Nephron (organoid): Measurements from ENCODE around the gene LMOD3.

Source experiments
- H3K27ac Mint-ChIP-seq, 3 experiments: 2 replicates each; pipeline ENCODE4 v1.8.0; 2020; ENCODE audit warnings: mixed read lengths in 3 of 3, mild to moderate bottlenecking in 2 of 3, moderate library complexity in 1 of 3
- H3K27me3 Mint-ChIP-seq: 2 replicates; pipeline ENCODE4 v1.8.0; 2021; ENCODE audit warnings: low read depth, mild to moderate bottlenecking, moderate library complexity, mixed read lengths
- H3K36me3 Mint-ChIP-seq: 2 replicates; pipeline ENCODE4 v1.8.0; 2020; ENCODE audit warnings: low read depth, mixed read lengths
- H3K4me1 Mint-ChIP-seq: 2 replicates; pipeline ENCODE4 v1.8.0; 2020; ENCODE audit warnings: mixed read lengths
- H3K4me3 Mint-ChIP-seq, 3 experiments: 2 replicates each; pipeline ENCODE4 v1.8.0; 2020; ENCODE audit warnings: mild to moderate bottlenecking in 3 of 3, mixed read lengths in 3 of 3, moderate library complexity in 2 of 3
- H3K9me3 Mint-ChIP-seq: 2 replicates; pipeline ENCODE4 v1.8.0; 2020; ENCODE audit warnings: mixed read lengths
- CTCF ChIP-seq, 3 experiments: fragments of 200-600 bp; sonication (generic); IDR thresholded peaks; one replicate each; pipeline ENCODE4 v1.5.0; 2021; ENCODE audit warnings: antibody characterized with exemption in 3 of 3; ENCODE audit not compliant: unreplicated experiment in 3 of 3

The LMOD3 gene

GRCh38 chr3:69116897-69117296 is 5.5 kb downstream of the LMOD3 start:
- H3K27me3 Mint-ChIP-seq: no peaks in the 10 kb centered on the region
- H3K9me3 Mint-ChIP-seq: no peaks in the 10 kb centered on the region
- peaks cover 45% of the 10 kb centered on the region for H3K4me1 Mint-ChIP-seq
- H3K27ac Mint-ChIP-seq: peak overlapping the region in 2 of 3 experiments; percentile 19 to 53
- TF ChIP-seq CTCF (IDR thresholded peaks at IDR 0.05; ENCODE audit: unreplicated experiment in 3 of 3): no peak
- peak overlapping the region in 1 of 3 experiments; percentile 62 for H3K4me3 Mint-ChIP-seq
- no peaks in the 10 kb centered on the region for H3K36me3 Mint-ChIP-seq

- Mint-ChIP-seq H3K36me3 (no peaks in the 10 kb centered on the region), H3K27ac (peak overlapping the region in 1 of 3 experiments; percentile 70), H3K4me3 (peak overlapping the region in 2 of 3 experiments; percentile 17 to 80), H3K27me3 (no peaks in the 10 kb centered on the region), H3K4me1 (peaks cover 41% of the 10 kb centered on the region), H3K9me3 (no peaks in the 10 kb centered on the region)
- no peak for TF ChIP-seq CTCF (IDR thresholded peaks at IDR 0.05; ENCODE audit: unreplicated experiment in 3 of 3)
Observed at GRCh38 chr3:69116162-69116561, 6.2 kb downstream of the LMOD3 start.

GRCh38 chr3:69115731-69116130 is 6.7 kb downstream of the LMOD3 start:
- peak overlapping the region; percentile 43 to 70 (median 48) for H3K27ac Mint-ChIP-seq
- TF ChIP-seq CTCF (IDR thresholded peaks at IDR 0.05; ENCODE audit: unreplicated experiment in 3 of 3): no peak
- peak overlapping the region in 2 of 3 experiments; percentile 36 to 80 for H3K4me3 Mint-ChIP-seq
- no peaks in the 10 kb centered on the region for H3K27me3 Mint-ChIP-seq
- no peaks in the 10 kb centered on the region for H3K9me3 Mint-ChIP-seq
- H3K36me3 Mint-ChIP-seq: no peaks in the 10 kb centered on the region
- peaks cover 45% of the 10 kb centered on the region for H3K4me1 Mint-ChIP-seq

GRCh38 chr3:69113536-69113935 is 8.9 kb downstream of the LMOD3 start:
- no peaks in the 10 kb centered on the region for H3K27me3 Mint-ChIP-seq
- TF ChIP-seq CTCF (IDR thresholded peaks at IDR 0.05; ENCODE audit: unreplicated experiment in 3 of 3): no peak

GRCh38 chr3:69110941-69111546 is 11.4 kb downstream of the LMOD3 start:
- Mint-ChIP-seq H3K27ac (no peak overlapping the region), H3K27me3 (no peaks in the 10 kb centered on the region), H3K4me3 (no peak overlapping the region), H3K36me3 (no peaks in the 10 kb centered on the region), H3K4me1 (peaks cover 26% of the 10 kb centered on the region), H3K9me3 (no peaks in the 10 kb centered on the region)
- no peak for TF ChIP-seq CTCF (IDR thresholded peaks at IDR 0.05; ENCODE audit: unreplicated experiment in 3 of 3)

More at GRCh38 chr3:69113536-69113935, 8.9 kb downstream of the LMOD3 start:
- Mint-ChIP-seq H3K9me3 (no peaks in the 10 kb centered on the region), H3K27ac (peak overlapping the region; percentile 18 to 35 (median 33)), H3K4me1 (peaks cover 32% of the 10 kb centered on the region), H3K4me3 (peak overlapping the region in 1 of 3 experiments; percentile 14), H3K36me3 (no peaks in the 10 kb centered on the region)

- H3K4me3 Mint-ChIP-seq: no peak overlapping the region
- peaks cover 9% of the 10 kb centered on the region for H3K36me3 Mint-ChIP-seq
- H3K9me3 Mint-ChIP-seq: no peaks in the 10 kb centered on the region
- TF ChIP-seq CTCF (IDR thresholded peaks at IDR 0.05; ENCODE audit: unreplicated experiment in 3 of 3): no peak
- no peaks in the 10 kb centered on the region for H3K27me3 Mint-ChIP-seq
- no peak overlapping the region for H3K27ac Mint-ChIP-seq
- peaks cover 17% of the 10 kb centered on the region for H3K4me1 Mint-ChIP-seq
Observed at GRCh38 chr3:69108811-69109210, 13.6 kb downstream of the LMOD3 start.
